ENCODE measurements around the gene OR6S1.
A peak's percentile ranks its signal among the peaks of the same experiment; 100 is the strongest.
"Not testable (repeated sequence)": the region's sequence is repeated elsewhere in the genome, so short reads cannot be mapped to it uniquely, and the experiment has no call there.

Gene OR6S1

GRCh38 chr14:20667957-20668356 is 26.5 kb upstream of the OR6S1 start:
- no peak for DNase-seq

- DNase-seq: not testable (repeated sequence)
These were observed 25.0 kb upstream of the OR6S1 start for GRCh38 chr14:20666400-20666961.

- peak in 1 of 2 experiments; percentile 26 for DNase-seq
These were observed 21.7 kb upstream of the OR6S1 start for GRCh38 chr14:20662968-20663732.

DNA sequence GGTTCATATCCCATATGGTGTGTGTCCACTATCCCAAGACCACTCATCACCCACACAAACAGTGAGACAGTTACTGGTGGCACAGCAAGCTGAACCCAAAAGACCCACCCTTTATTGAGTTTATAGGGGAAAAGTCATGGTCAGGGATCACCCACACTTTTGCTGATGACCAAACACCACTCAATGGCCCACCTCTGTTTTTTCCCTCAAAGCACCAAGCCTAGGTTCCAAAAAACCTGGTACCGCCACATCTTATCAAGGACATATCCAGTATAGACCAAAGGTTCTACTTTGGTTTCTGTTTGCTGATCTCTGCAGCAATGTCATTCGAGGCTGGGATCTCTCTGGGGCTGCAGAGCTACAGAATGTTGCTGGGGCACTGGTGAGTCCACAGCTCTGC is 19.7 kb upstream of the OR6S1 start:
- no peak for DNase-seq

DNA sequence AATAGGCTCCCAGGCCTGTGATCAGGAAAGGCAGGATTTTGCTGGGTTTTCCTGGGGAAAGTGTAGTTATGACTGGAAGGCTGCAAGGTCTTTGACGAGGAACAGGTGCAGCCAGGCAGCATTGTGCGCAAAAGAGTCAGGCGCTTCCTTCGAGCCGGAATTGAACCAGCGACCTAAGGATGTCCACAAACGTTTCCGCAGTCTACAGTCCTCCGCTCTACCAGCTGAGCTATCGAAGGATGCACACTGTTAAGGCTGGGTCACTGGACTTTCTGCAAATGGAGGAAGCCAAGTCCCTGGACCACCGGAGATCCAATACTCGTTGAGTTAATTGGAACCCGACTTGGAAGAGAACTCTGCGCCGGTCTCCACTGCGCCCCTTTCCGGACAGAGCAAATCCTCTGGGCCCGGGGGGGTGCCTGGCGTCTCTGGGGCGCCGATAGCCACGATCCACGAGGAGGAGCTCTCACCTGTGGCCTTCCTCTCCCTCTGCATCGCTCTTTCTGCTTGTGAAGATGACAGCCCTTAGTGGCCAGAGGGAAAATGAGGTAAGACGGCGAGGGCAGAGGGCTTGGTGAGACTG is 18.4 kb upstream of the OR6S1 start:
- DNase-seq: no peak

GRCh38 chr14:20659336-20659735 is 17.8 kb upstream of the OR6S1 start:
- no peak for DNase-seq

GRCh38 chr14:20658246-20658645 is 16.8 kb upstream of the OR6S1 start:
- no peak for DNase-seq

GRCh38 chr14:20657216-20658211 is 16.0 kb upstream of the OR6S1 start:
- DNase-seq: no peak

GRCh38 chr14:20656274-20656673 is 14.8 kb upstream of the OR6S1 start:
- DNase-seq: no peak

DNA sequence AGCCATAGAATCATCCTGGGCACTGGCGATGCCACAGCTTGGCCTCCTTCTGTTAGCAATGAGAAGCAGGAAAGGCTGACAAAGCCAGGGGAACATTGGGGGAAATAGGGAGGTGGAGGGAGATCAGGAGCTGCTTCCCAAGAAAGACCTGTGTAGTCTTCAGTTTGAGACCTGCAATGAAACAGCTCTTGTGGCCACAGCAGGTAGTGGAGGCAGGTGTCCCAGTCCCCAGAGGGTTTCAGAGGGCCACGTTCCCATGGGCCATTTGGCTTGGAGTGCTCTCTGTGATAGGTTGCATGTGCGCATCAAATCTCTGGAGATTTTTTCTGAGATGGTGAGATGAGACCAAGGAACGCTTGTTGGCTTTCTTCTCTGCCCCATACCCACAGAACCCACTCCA is 14.4 kb upstream of the OR6S1 start:
- DNase-seq: no peak

DNA sequence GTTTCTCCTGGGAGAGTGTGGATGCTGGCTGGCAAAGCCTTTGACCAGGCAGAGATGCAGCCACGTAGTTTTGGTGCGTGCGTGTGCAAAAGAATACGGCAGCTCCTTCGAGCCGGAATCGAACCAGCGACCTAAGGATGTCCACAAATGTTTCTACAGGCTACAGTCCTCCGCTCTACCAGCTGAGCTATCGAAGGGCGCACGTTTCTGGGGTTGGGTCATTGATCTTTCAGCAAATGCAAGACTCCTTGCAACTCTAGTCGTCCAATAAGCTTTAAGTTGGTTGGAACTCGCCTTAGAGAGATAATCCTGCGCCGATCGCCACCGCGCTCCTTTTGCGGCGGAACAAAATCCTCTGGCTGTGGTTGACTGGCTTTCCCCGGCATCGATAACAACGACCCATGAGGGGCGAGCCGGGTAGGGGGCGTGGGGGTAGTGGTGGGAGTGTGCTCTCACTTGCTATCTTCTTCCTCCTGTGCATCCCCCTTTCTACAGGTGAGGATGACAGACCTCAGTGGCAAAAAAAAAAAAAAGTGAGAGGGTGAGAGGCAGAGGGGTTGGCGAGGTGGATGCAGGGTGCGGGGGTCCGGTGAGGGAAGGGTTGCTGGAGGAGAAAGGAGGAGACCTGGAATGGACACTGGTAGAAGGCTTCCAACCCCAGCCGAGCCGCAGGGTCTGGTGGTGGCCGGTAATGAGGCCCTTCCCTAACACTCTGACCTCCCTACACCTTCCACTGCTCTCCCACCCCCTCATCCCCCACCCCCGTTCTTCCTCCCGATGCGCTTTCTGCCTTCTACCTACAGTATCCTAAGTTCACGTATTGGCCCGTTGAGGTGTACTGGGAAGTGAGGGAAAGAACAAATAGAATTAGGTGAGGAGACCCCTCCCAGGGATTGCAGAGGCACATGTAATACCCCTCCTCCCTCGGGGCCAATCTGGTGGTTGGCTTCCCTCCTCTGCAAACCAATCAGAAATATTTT is 11.8 kb upstream of the OR6S1 start:
- DNase-seq: no peak

GRCh38 chr14:20645481-20645880 is 4.0 kb upstream of the OR6S1 start:
- DNase-seq: no peak

- no peak for DNase-seq
These were observed 3.0 kb upstream of the OR6S1 start for GRCh38 chr14:20644520-20644919.

GRCh38 chr14:20642755-20643154 is 1.3 kb upstream of the OR6S1 start:
- DNase-seq: not testable (repeated sequence)

- no peak for DNase-seq
These were observed 691 bp upstream of the OR6S1 start for GRCh38 chr14:20642182-20642581.

GRCh38 chr14:20632831-20633691 is 8.4 kb downstream of the OR6S1 start:
- peak in 1 of 2 experiments; percentile 70 for DNase-seq

DNA sequence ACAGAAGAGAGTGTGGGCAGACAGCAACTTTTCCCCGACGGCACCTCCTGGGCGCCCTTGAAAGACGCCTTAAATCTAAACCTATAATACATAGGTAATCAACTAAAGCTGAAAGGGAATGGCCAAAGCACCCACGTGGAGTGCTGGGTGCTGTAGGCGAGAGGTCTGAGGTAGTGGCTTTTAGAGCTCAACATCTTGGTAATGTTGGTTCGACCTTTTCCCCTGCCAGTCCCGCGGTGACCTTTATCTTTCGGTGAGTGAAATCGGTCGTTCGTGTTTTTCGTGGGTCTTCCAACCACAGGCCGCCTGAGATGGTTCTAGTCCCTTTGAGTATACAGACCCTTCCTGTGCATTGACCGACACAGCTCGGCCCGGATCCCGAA is 9.1 kb downstream of the OR6S1 start:
- DNase-seq: no peak

- DNase-seq: no peak
These were observed 9.6 kb downstream of the OR6S1 start for GRCh38 chr14:20631880-20632389.

GRCh38 chr14:20631023-20631879 is 10.2 kb downstream of the OR6S1 start:
- DNase-seq: no peak

Measured in cerebellar nuclear complex (tissue), 1 donor.